Measurements from ENCODE around the gene KIDINS220. TPM values are rescaled to one million over a fixed set of nuclear protein-coding genes. Genes with fewer than 3 reads are reported as not detected.

The KIDINS220 gene
- polyA plus RNA-seq, 1 donor = 52.9 TPM

DNA sequence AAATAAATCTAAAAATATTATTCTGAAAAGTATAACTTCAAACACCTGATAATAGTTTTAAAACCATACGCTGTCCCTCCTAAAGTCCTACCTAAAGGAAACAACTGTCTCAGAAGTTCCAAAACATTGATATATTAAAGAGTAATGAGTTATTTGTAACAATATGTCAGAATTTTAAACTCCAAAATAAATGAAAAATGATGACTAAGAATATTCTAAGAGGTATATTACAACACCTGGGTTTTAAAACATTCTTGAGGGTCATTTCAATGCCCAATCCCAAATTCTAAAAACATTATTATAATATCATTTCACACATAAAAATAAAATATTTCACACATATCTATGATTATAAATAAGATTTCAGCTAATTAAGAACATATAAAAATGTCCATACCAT lies 20.2 kb downstream of the KIDINS220 start:
- no peak overlapping the region for H3K27ac ChIP-seq (ENCODE audit: low read length)
- peaks cover 32% of the 10 kb centered on the region for H3K36me3 ChIP-seq (ENCODE audit: control insufficient read depth, insufficient read depth, low read length)
- no peaks in the 10 kb centered on the region for H3K4me1 ChIP-seq (ENCODE audit: control insufficient read depth, insufficient read depth, low read length)
- H3K9me3 ChIP-seq (ENCODE audit: control insufficient read depth, low read depth, low read length) = no peaks in the 10 kb centered on the region
- WGBS (ENCODE audit: insufficient coverage, low lambda C conversion rate) = 100% methylated on average over 1 of the region's 1 CpG
- no peak overlapping the region for H3K4me3 ChIP-seq (ENCODE audit: low read length)
- no peak for DNase-seq
- no peaks in the 10 kb centered on the region for H3K27me3 ChIP-seq (ENCODE audit: control insufficient read depth, insufficient read depth, low read length)

GRCh38 chr2:8806885-8807704 lies 30.3 kb downstream of the KIDINS220 start:
- Histone ChIP-seq H3K4me3 (ENCODE audit: low read length) (no peak overlapping the region), H3K27ac (ENCODE audit: low read length) (no peak overlapping the region), H3K4me1 (ENCODE audit: control insufficient read depth, insufficient read depth, low read length) (no peaks in the 10 kb centered on the region), H3K36me3 (ENCODE audit: control insufficient read depth, insufficient read depth, low read length) (peaks cover 52% of the 10 kb centered on the region), H3K27me3 (ENCODE audit: control insufficient read depth, insufficient read depth, low read length) (no peaks in the 10 kb centered on the region), H3K9me3 (ENCODE audit: control insufficient read depth, low read depth, low read length) (no peaks in the 10 kb centered on the region)
- DNase-seq = no peak
- 90% methylated on average over 2 of the region's 6 CpGs for WGBS (ENCODE audit: insufficient coverage, low lambda C conversion rate)

DNA sequence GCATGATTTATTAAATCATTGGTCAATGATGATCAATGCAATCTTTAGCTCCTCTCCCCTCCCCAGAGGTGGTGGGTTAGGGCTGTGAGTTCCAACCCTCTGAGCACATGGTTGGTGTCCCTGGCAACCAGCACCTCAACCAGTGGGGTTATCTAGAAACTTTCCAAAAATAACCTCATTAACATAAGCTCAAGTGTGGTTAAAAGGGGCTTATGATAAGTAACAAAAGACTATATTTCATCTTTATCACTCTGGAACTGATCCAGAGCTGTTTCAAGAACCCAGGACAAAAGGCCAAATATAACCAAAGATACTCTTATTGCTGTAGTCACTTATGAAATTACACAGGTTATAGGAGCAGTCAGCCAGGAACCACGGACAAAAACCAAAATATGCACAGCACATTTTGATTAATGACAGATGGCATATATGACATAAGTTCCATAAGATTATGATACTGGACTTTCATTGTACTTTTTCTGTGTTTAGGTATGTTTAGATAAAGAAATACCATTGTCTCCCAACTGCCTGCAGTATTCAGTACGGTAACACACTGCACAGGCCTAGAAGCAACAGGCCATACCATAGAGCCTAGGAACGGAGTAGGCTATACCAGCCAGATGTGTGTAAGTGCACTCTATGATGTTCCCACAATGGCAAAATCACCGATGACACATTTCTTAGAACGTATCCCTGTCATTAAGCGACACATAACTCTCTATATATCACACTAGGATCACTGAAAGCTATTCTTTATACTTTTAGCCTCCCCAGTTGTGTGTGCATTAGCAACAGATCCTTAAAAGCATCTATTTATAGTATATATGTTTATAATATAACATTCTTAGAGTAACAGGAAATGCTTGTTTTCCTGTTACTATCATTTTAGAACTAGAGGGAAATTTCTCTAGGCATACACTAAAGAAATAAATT lies 31.9 kb downstream of the KIDINS220 start:
- H3K4me3 ChIP-seq (ENCODE audit: low read length) = no peak overlapping the region
- H3K36me3 ChIP-seq (ENCODE audit: control insufficient read depth, insufficient read depth, low read length) = peaks cover 54% of the 10 kb centered on the region
- H3K4me1 ChIP-seq (ENCODE audit: control insufficient read depth, insufficient read depth, low read length) = no peaks in the 10 kb centered on the region
- no peak overlapping the region for H3K27ac ChIP-seq (ENCODE audit: low read length)
- DNase-seq = no peak
- no peaks in the 10 kb centered on the region for H3K9me3 ChIP-seq (ENCODE audit: control insufficient read depth, low read depth, low read length)
- H3K27me3 ChIP-seq (ENCODE audit: control insufficient read depth, insufficient read depth, low read length) = no peaks in the 10 kb centered on the region
- no CpG with 5 or more reads among the region's 6 CpGs for WGBS (ENCODE audit: insufficient coverage, low lambda C conversion rate)

GRCh38 chr2:8803658-8804379 lies 33.6 kb downstream of the KIDINS220 start:
- Histone ChIP-seq H3K9me3 (ENCODE audit: control insufficient read depth, low read depth, low read length) (no peaks in the 10 kb centered on the region), H3K27me3 (ENCODE audit: control insufficient read depth, insufficient read depth, low read length) (no peaks in the 10 kb centered on the region), H3K4me3 (ENCODE audit: low read length) (no peak overlapping the region), H3K27ac (ENCODE audit: low read length) (no peak overlapping the region), H3K4me1 (ENCODE audit: control insufficient read depth, insufficient read depth, low read length) (no peaks in the 10 kb centered on the region), H3K36me3 (ENCODE audit: control insufficient read depth, insufficient read depth, low read length) (peaks cover 53% of the 10 kb centered on the region)
- WGBS (ENCODE audit: insufficient coverage, low lambda C conversion rate) = no CpG with 5 or more reads among the region's 3 CpGs
- peak in 1 of 2 donors; percentile 6 for DNase-seq

DNA sequence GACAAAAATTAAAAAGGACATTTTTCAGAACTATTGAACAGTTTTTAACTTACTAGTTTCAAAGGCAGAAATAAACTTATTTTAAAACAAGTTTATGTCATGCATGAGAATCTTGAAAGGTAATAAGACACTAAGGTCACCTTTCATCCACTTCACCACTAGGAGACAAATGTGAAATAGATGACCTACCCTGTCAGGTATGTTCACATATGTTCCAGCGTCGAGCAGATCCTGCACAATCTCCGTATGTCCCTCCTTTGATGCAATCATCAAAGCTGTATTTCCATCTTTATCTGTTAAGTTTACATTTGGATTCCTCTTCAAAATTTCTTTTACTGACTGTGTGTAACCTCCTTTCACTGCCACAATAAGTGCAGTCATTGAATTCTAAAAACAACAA lies 34.7 kb downstream of the KIDINS220 start:
- no peak for DNase-seq
- no CpG with 5 or more reads among the region's 3 CpGs for WGBS (ENCODE audit: insufficient coverage, low lambda C conversion rate)
- no peak overlapping the region for H3K27ac ChIP-seq (ENCODE audit: low read length)
- H3K4me1 ChIP-seq (ENCODE audit: control insufficient read depth, insufficient read depth, low read length) = no peaks in the 10 kb centered on the region
- no peaks in the 10 kb centered on the region for H3K9me3 ChIP-seq (ENCODE audit: control insufficient read depth, low read depth, low read length)
- H3K36me3 ChIP-seq (ENCODE audit: control insufficient read depth, insufficient read depth, low read length) = peaks cover 51% of the 10 kb centered on the region
- no peaks in the 10 kb centered on the region for H3K27me3 ChIP-seq (ENCODE audit: control insufficient read depth, insufficient read depth, low read length)
- H3K4me3 ChIP-seq (ENCODE audit: low read length) = no peak overlapping the region

GRCh38 chr2:8800821-8801220 lies 36.6 kb downstream of the KIDINS220 start:
- DNase-seq = no peak
- H3K36me3 ChIP-seq (ENCODE audit: control insufficient read depth, insufficient read depth, low read length) = peaks cover 56% of the 10 kb centered on the region

GRCh38 chr2:8800218-8800617 lies 37.2 kb downstream of the KIDINS220 start:
- Histone ChIP-seq H3K27ac (ENCODE audit: low read length) (no peak overlapping the region), H3K27me3 (ENCODE audit: control insufficient read depth, insufficient read depth, low read length) (no peaks in the 10 kb centered on the region), H3K4me3 (ENCODE audit: low read length) (no peak overlapping the region), H3K9me3 (ENCODE audit: control insufficient read depth, low read depth, low read length) (no peaks in the 10 kb centered on the region), H3K4me1 (ENCODE audit: control insufficient read depth, insufficient read depth, low read length) (no peaks in the 10 kb centered on the region), H3K36me3 (ENCODE audit: control insufficient read depth, insufficient read depth, low read length) (peaks cover 57% of the 10 kb centered on the region)
- no peak for DNase-seq
- WGBS (ENCODE audit: insufficient coverage, low lambda C conversion rate) = no CpG with 5 or more reads among the region's 5 CpGs

More at GRCh38 chr2:8800821-8801220, 36.6 kb downstream of the KIDINS220 start:
- no peaks in the 10 kb centered on the region for H3K4me1 ChIP-seq (ENCODE audit: control insufficient read depth, insufficient read depth, low read length)
- WGBS (ENCODE audit: insufficient coverage, low lambda C conversion rate) = 60% methylated on average over 1 of the region's 4 CpGs
- no peaks in the 10 kb centered on the region for H3K27me3 ChIP-seq (ENCODE audit: control insufficient read depth, insufficient read depth, low read length)
- H3K4me3 ChIP-seq (ENCODE audit: low read length) = no peak overlapping the region
- H3K9me3 ChIP-seq (ENCODE audit: control insufficient read depth, low read depth, low read length) = no peaks in the 10 kb centered on the region
- H3K27ac ChIP-seq (ENCODE audit: low read length) = no peak overlapping the region

DNA sequence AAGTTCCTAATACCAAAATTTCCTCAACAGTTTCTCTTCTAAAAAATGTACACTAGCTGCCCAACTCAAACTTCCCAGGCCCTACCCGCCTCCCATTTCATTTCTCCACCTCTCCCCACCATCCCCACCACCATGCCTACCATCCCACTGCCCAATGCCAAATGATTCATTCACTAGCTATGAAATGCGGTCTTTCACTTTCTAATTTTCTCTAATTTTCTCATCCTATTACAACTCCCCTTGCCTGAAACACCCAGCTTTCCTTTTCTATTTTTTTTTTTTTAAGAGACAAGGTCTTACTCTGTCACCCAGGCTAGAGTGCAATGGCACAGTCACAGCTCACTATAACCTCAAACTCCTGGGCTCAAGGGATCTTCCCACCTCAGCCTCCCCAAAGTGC lies 38.4 kb downstream of the KIDINS220 start:
- peaks cover 62% of the 10 kb centered on the region for H3K36me3 ChIP-seq (ENCODE audit: control insufficient read depth, insufficient read depth, low read length)
- 100% methylated on average over 1 of the region's 2 CpGs for WGBS (ENCODE audit: insufficient coverage, low lambda C conversion rate)
- no peak for DNase-seq

DNA sequence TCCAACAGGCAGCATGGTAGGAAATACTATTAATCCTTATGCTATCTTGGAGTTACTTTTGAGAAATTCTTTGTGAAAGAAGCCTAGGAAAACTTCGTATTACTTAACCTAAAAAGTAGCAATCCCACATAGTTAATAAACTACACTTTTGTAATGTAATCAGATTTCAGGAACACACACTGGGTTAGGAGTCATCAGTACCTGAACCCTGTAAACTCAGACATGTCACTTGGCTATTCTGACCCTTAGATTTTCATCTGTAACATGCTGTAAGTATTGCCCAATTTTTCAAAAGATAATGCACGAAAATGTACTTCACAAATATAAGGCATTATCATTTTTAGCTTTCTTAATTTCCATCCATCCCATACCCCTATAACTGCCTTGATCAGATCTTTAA lies 39.0 kb downstream of the KIDINS220 start:
- Histone ChIP-seq H3K36me3 (ENCODE audit: control insufficient read depth, insufficient read depth, low read length) (peaks cover 64% of the 10 kb centered on the region), H3K4me1 (ENCODE audit: control insufficient read depth, insufficient read depth, low read length) (no peaks in the 10 kb centered on the region)
- 82% methylated on average over 2 of the region's 2 CpGs for WGBS (ENCODE audit: insufficient coverage, low lambda C conversion rate)

More for the DNA sequence above, 38.4 kb downstream of the KIDINS220 start:
- Histone ChIP-seq H3K4me1 (ENCODE audit: control insufficient read depth, insufficient read depth, low read length) (no peaks in the 10 kb centered on the region), H3K27me3 (ENCODE audit: control insufficient read depth, insufficient read depth, low read length) (no peaks in the 10 kb centered on the region), H3K27ac (ENCODE audit: low read length) (no peak overlapping the region), H3K4me3 (ENCODE audit: low read length) (no peak overlapping the region), H3K9me3 (ENCODE audit: control insufficient read depth, low read depth, low read length) (no peaks in the 10 kb centered on the region)

DNA sequence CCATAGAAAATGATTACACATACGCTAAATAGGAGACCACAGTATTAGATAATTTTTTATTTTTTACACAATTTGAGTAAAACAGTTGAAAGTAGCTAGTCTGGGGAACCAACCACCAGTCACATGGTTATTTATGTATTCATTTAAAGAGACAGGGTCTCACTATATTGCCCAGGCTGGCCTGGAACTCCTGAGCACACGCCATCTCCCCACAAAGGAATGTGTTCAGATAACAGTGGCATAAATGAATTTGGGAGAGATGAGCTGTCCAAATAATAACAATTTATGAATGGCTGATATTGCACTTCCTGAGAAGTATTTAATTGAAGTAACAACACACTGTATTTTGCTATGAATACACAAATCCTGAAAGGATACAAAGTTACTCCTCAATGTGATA lies 39.7 kb downstream of the KIDINS220 start:
- H3K36me3 ChIP-seq (ENCODE audit: control insufficient read depth, insufficient read depth, low read length) = peaks cover 67% of the 10 kb centered on the region
- WGBS (ENCODE audit: insufficient coverage, low lambda C conversion rate) = 100% methylated on average over 1 of the region's 2 CpGs
- no peak for DNase-seq
- H3K4me3 ChIP-seq (ENCODE audit: low read length) = no peak overlapping the region
- no peak overlapping the region for H3K27ac ChIP-seq (ENCODE audit: low read length)
- no peaks in the 10 kb centered on the region for H3K4me1 ChIP-seq (ENCODE audit: control insufficient read depth, insufficient read depth, low read length)
- no peaks in the 10 kb centered on the region for H3K9me3 ChIP-seq (ENCODE audit: control insufficient read depth, low read depth, low read length)
- H3K27me3 ChIP-seq (ENCODE audit: control insufficient read depth, insufficient read depth, low read length) = no peaks in the 10 kb centered on the region

More for the DNA sequence above, 39.0 kb downstream of the KIDINS220 start:
- H3K9me3 ChIP-seq (ENCODE audit: control insufficient read depth, low read depth, low read length) = no peaks in the 10 kb centered on the region
- DNase-seq = no peak
- H3K27ac ChIP-seq (ENCODE audit: low read length) = no peak overlapping the region
- H3K4me3 ChIP-seq (ENCODE audit: low read length) = no peak overlapping the region
- no peaks in the 10 kb centered on the region for H3K27me3 ChIP-seq (ENCODE audit: control insufficient read depth, insufficient read depth, low read length)

All from large intestine (tissue), 3 donors.